Smooth muscle cell (in vitro differentiated cells): ENCODE data around the gene EPHA8. TPM values are rescaled to one million over a fixed set of nuclear protein-coding genes. Genes with fewer than 3 reads are reported as not detected.

ENCODE experiments used
- DNase-seq: peaks from one replicate; lab custom pipeline; 2025; ENCODE audit not compliant: unreplicated experiment; lab: John Stamatoyannopoulos, UW
- H2AFZ ChIP-seq: fragments of 200-600 bp; sonication (generic); 2 replicates; pipeline ENCODE4 v1.6.0; 2016; ENCODE audit warnings: antibody characterized with exemption, low read depth, mild to moderate bottlenecking
- H3F3A ChIP-seq: fragments of 200-600 bp; sonication (generic); 2 replicates; pipeline ENCODE4 v1.6.0; 2017; ENCODE audit warnings: antibody characterized with exemption, low read depth
- H3K27ac ChIP-seq: fragments of 200-600 bp; sonication (generic); 2 replicates; pipeline ENCODE4 v1.5.1; 2016; ENCODE audit warnings: low read depth, mild to moderate bottlenecking
- H3K27me3 ChIP-seq: fragments of 200-600 bp; sonication (generic); 2 replicates; pipeline ENCODE4 v1.6.1; 2016; ENCODE audit warnings: low read depth, mild to moderate bottlenecking
- H3K36me3 ChIP-seq: fragments of 200-600 bp; sonication (generic); 2 replicates; pipeline ENCODE4 v1.5.1; 2016; ENCODE audit warnings: low read depth
- H3K4me1 ChIP-seq: fragments of 200-600 bp; sonication (generic); 2 replicates; pipeline ENCODE4 v1.5.1; 2016; ENCODE audit warnings: low read depth
- H3K4me2 ChIP-seq: fragments of 200-600 bp; sonication (generic); 2 replicates; pipeline ENCODE4 v1.6.0; 2016; ENCODE audit warnings: mild to moderate bottlenecking
- H3K4me3 ChIP-seq: fragments of 200-600 bp; sonication (generic); 2 replicates; pipeline ENCODE4 v1.5.1; 2016; ENCODE audit warnings: mild to moderate bottlenecking
- H3K79me2 ChIP-seq: fragments of 200-600 bp; sonication (generic); 2 replicates; pipeline ENCODE4 v1.6.0; 2016; ENCODE audit warnings: low read depth, mild to moderate bottlenecking
- H3K9ac ChIP-seq: fragments of 200-600 bp; sonication (generic); 2 replicates; pipeline ENCODE4 v1.6.0; 2016; ENCODE audit warnings: low read depth
- H3K9me3 ChIP-seq: fragments of 200-600 bp; sonication (generic); replicated peaks from 2 replicates; pipeline ENCODE4 v1.5.1; 2016; ENCODE audit warnings: low read depth
- H4K20me1 ChIP-seq: fragments of 200-600 bp; sonication (generic); 2 replicates; pipeline ENCODE4 v1.6.0; 2016; ENCODE audit warnings: low read depth
- CTCF ChIP-seq: fragments of 200-600 bp; sonication (generic); IDR thresholded peaks from 2 replicates; pipeline ENCODE4 v1.5.1; 2017; ENCODE audit warnings: borderline replicate concordance, mild to moderate bottlenecking, antibody characterized with exemption; ENCODE audit not compliant: insufficient read depth, poor library complexity, severe bottlenecking
- WGBS: methylation state at CpG from one replicate; pipeline ENCODE4 v1.1.7; 2016; ENCODE audit warnings: low lambda C conversion rate; 5-methylcytosine and 5-hydroxymethylcytosine counted together
- polyA plus RNA-seq: library from polyadenylated mRNA; unstranded; fragments of >200 nt; fragmentation: Nextera tagmentation; extraction: Ambion mirVana; gene quantifications from 2 replicates; pipeline ENCODE4 v1.2.1, GENCODE V29; 2016
- total RNA-seq: library from RNA; depleted of rRNA; stranded (reverse); fragments of >200 nt; gene quantifications from 2 replicates; pipeline ENCODE4 v1.2.3, GENCODE V29; 2014

Gene EPHA8
- total and polyA plus RNA-seq, 2 experiments from 2014 or later = not detected

GRCh38 chr1:22594396-22594795 is 31.1 kb downstream of the EPHA8 start:
- no peaks in the 10 kb centered on the region for H3K4me1 ChIP-seq
- no peaks in the 10 kb centered on the region for H3F3A ChIP-seq
- no peaks in the 10 kb centered on the region for H3K79me2 ChIP-seq
- H3K9ac ChIP-seq = no peak overlapping the region
- DNase-seq = no peak
- H3K4me2 ChIP-seq = no peak overlapping the region
- peaks cover 46% of the 10 kb centered on the region for H3K27me3 ChIP-seq
- 82% methylated on average over 10 of the region's 10 CpGs for WGBS
- no peak for TF ChIP-seq CTCF
- H3K4me3 ChIP-seq = no peak overlapping the region
- H3K27ac ChIP-seq = no peak overlapping the region
- H3K9me3 ChIP-seq = no peaks in the 10 kb centered on the region
- H3K36me3 ChIP-seq = no peaks in the 10 kb centered on the region
- no peaks in the 10 kb centered on the region for H4K20me1 ChIP-seq
- no peak overlapping the region for H2AFZ ChIP-seq

GRCh38 chr1:22595108-22595507 is 31.8 kb downstream of the EPHA8 start:
- WGBS = 83% methylated on average over 7 of the region's 7 CpGs
- no peak overlapping the region for H3K9ac ChIP-seq
- no peaks in the 10 kb centered on the region for H3K36me3 ChIP-seq
- H3K4me3 ChIP-seq = no peak overlapping the region
- no peak for TF ChIP-seq CTCF
- H4K20me1 ChIP-seq = no peaks in the 10 kb centered on the region
- H3F3A ChIP-seq = no peaks in the 10 kb centered on the region
- no peaks in the 10 kb centered on the region for H3K4me1 ChIP-seq
- no peak overlapping the region for H2AFZ ChIP-seq
- H3K79me2 ChIP-seq = no peaks in the 10 kb centered on the region
- no peak for DNase-seq
- H3K4me2 ChIP-seq = no peak overlapping the region
- no peaks in the 10 kb centered on the region for H3K9me3 ChIP-seq
- no peak overlapping the region for H3K27ac ChIP-seq
- peaks cover 46% of the 10 kb centered on the region for H3K27me3 ChIP-seq

DNA sequence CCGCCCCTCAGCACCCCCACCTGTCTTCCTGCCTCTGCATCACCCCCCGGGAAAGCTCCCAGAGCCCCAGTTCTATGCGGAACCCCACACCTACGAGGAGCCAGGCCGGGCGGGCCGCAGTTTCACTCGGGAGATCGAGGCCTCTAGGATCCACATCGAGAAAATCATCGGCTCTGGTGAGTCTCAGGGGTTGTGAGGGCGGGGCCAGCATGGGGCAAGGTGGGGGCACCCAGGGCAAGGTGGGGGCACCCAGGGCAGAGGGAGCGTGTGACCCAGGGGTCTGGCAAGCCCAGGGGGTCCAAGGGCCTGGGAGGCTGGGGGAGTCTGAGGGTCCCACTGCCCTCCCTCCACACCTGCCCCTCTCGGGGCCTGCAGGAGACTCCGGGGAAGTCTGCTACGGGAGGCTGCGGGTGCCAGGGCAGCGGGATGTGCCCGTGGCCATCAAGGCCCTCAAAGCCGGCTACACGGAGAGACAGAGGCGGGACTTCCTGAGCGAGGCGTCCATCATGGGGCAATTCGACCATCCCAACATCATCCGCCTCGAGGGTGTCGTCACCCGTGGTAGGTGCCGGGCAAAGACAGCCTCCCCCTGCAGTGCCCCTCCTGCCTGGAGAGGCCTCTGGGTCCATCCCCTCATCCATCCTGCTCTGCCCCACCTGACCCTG is 34.1 kb downstream of the EPHA8 start:
- Histone ChIP-seq H3K4me3 (no peak overlapping the region), H4K20me1 (no peaks in the 10 kb centered on the region), H2AFZ (no peak overlapping the region), H3K4me1 (no peaks in the 10 kb centered on the region), H3K9ac (no peak overlapping the region), H3K27ac (no peak overlapping the region), H3K79me2 (no peaks in the 10 kb centered on the region), H3K27me3 (peaks cover 35% of the 10 kb centered on the region), H3K9me3 (no peaks in the 10 kb centered on the region), H3F3A (no peaks in the 10 kb centered on the region), H3K4me2 (no peak overlapping the region), H3K36me3 (no peaks in the 10 kb centered on the region)
- no peak for TF ChIP-seq CTCF
- DNase-seq = no peak
- WGBS = 93% methylated on average over 24 of the region's 30 CpGs

GRCh38 chr1:22597996-22598395 is 34.7 kb downstream of the EPHA8 start:
- 95% methylated on average over 8 of the region's 8 CpGs for WGBS
- H3K36me3 ChIP-seq = no peaks in the 10 kb centered on the region
- no peak for DNase-seq
- no peaks in the 10 kb centered on the region for H4K20me1 ChIP-seq
- H3K79me2 ChIP-seq = no peaks in the 10 kb centered on the region
- H2AFZ ChIP-seq = no peak overlapping the region
- H3K9me3 ChIP-seq = no peaks in the 10 kb centered on the region
- no peak overlapping the region for H3K4me3 ChIP-seq
- no peaks in the 10 kb centered on the region for H3K4me1 ChIP-seq
- no peak overlapping the region for H3K27ac ChIP-seq
- H3K27me3 ChIP-seq = peaks cover 32% of the 10 kb centered on the region
- no peaks in the 10 kb centered on the region for H3F3A ChIP-seq
- no peak overlapping the region for H3K4me2 ChIP-seq
- TF ChIP-seq CTCF = no peak
- H3K9ac ChIP-seq = no peak overlapping the region
